CD4-positive, CD25-positive, alpha-beta regulatory T cell (primary cell): ENCODE data around the gene MAGEB5. TPM values are rescaled to one million over a fixed set of nuclear protein-coding genes. Genes with fewer than 3 reads are reported as not detected.
"Not testable (repeated sequence)": the region's sequence is repeated elsewhere in the genome, so short reads cannot be mapped to it uniquely, and the experiment has no call there.

Experiments
- ATAC-seq, 2 donors: fragments of 150-1000 bp; cut with Tn5 transposase; one replicate each; pipeline ENCODE4 v1.10.0; 2021; ENCODE audit warnings: low read depth in 2 of 2, moderate number of reproducible peaks in 2 of 2, moderate library complexity in 1 of 2
- DNase-seq, 3 donors: peaks; one replicate each; pipeline versions ENCODE4 v3.0.0 to v3.0.0-alpha.2; 2012 to 2022; ENCODE audit warnings: mixed read lengths in 1 of 3
- H3K27ac ChIP-seq: one replicate; pipeline ENCODE4 v1.7.0; 2013; ENCODE audit warnings: mild to moderate bottlenecking, low read length; ENCODE audit not compliant: insufficient read depth, poor library complexity, severe bottlenecking
- H3K27me3 ChIP-seq: one replicate; pipeline ENCODE4 v1.7.0; 2013; ENCODE audit warnings: low read length; ENCODE audit not compliant: control insufficient read depth, insufficient read depth
- H3K36me3 ChIP-seq: one replicate; pipeline ENCODE4 v1.7.0; 2013; ENCODE audit warnings: mild to moderate bottlenecking, low read length, moderate library complexity; ENCODE audit not compliant: control insufficient read depth, insufficient read depth
- H3K4me1 ChIP-seq: 2 replicates; pipeline ENCODE4 v1.7.0; 2013; ENCODE audit warnings: mild to moderate bottlenecking, low read length; ENCODE audit not compliant: insufficient read depth, control insufficient read depth, poor library complexity, severe bottlenecking
- H3K4me3 ChIP-seq: one replicate; pipeline ENCODE4 v1.7.0; 2013; ENCODE audit warnings: low read depth, mild to moderate bottlenecking, low read length, moderate library complexity
- H3K9me3 ChIP-seq, 2 experiments: 1 replicate in 1 of 2; 2 replicates in 1 of 2; pipeline ENCODE4 v1.7.0; 2013; ENCODE audit warnings: low read length in 2 of 2, mild to moderate bottlenecking in 1 of 2, moderate library complexity in 1 of 2; ENCODE audit not compliant: control insufficient read depth in 2 of 2
- H3K27ac Mint-ChIP-seq, 3 donors: one replicate each; pipeline ENCODE4 v1.8.0; 2020 to 2022; ENCODE audit warnings: mild to moderate bottlenecking in 3 of 3, mixed read lengths in 3 of 3, moderate library complexity in 2 of 3
- H3K27me3 Mint-ChIP-seq: one replicate; pipeline ENCODE4 v1.8.0; 2022; ENCODE audit warnings: mild to moderate bottlenecking, mixed read lengths
- H3K36me3 Mint-ChIP-seq: one replicate; pipeline ENCODE4 v1.8.0; 2020; ENCODE audit warnings: mixed read lengths
- H3K4me1 Mint-ChIP-seq, 4 donors: one replicate each; pipeline ENCODE4 v1.8.0; 2020 to 2022; ENCODE audit warnings: mixed read lengths in 4 of 4, mild to moderate bottlenecking in 1 of 4
- H3K4me3 Mint-ChIP-seq, 4 donors: one replicate each; pipeline ENCODE4 v1.8.0; 2020 to 2022; ENCODE audit warnings: mild to moderate bottlenecking in 4 of 4, mixed read lengths in 4 of 4, moderate library complexity in 3 of 4
- H3K9me3 Mint-ChIP-seq, 7 donors: one replicate each; pipeline ENCODE4 v1.8.0; 2020 to 2022; ENCODE audit warnings: mixed read lengths in 7 of 7, mild to moderate bottlenecking in 3 of 7, moderate library complexity in 2 of 7
- polyA plus RNA-seq, 4 donors: library from polyadenylated mRNA; unstranded; fragments of 300-500 nt; fragmentation: Illumina TruSeq; gene quantifications; one replicate each; pipeline ENCODE4 v1.2.3, GENCODE V29; 2021
- total RNA-seq: library from RNA; stranded (reverse); gene quantifications from one replicate; pipeline ENCODE4 v1.2.3, GENCODE V29; 2022

MAGEB5 gene, protein sequence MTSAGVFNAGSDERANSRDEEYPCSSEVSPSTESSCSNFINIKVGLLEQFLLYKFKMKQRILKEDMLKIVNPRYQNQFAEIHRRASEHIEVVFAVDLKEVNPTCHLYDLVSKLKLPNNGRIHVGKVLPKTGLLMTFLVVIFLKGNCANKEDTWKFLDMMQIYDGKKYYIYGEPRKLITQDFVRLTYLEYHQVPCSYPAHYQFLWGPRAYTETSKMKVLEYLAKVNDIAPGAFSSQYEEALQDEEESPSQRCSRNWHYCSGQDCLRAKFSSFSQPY
- not detected for total RNA-seq
- not detected for polyA plus RNA-seq

DNA sequence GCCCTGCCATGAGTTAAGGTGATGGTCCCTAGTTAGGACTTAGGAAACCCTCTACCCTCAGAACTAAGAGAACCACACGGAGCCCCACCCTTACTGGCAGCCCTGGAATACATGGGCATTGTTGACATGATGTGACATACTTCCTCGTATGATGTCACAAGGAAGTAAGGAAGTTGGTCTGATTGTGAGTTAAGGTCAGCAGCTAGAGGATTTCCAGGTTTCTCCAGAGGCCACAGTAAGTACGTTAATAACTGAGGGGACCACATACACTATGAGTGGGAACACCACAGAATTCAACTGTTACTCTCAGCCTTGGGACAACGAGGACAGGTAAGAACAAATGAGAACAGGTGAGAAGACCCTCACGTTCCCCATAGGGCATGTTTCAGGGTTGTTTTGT is at the start of gene MAGEB5:
Gene MAGEB5 (plus strand): TSS at position 301 of the 400 bp plus-strand sequence. CDS start 1,133 bp downstream, outside the sequence.
- no peaks in the 10 kb centered on the region for H3K9me3 ChIP-seq
- Mint-ChIP-seq H3K4me3 (no peak within 1 kb of the TSS), H3K4me1 (no peaks in the 10 kb centered on the region), H3K36me3 (no peaks in the 10 kb centered on the region), H3K9me3 (peaks cover 0 to 4% (median 2%) of the 10 kb centered on the region in 7 donors), H3K27ac (no peak within 1 kb of the TSS), H3K27me3 (no peaks in the 10 kb centered on the region)
- H3K36me3 ChIP-seq, result no peaks in the 10 kb centered on the region
- no peaks in the 10 kb centered on the region for H3K27me3 ChIP-seq
- ATAC-seq (no peak), DNase-seq (no peak)
- H3K4me3 ChIP-seq, result no peak within 1 kb of the TSS
- H3K4me1 ChIP-seq, result no peaks in the 10 kb centered on the region
- no peak within 1 kb of the TSS for H3K27ac ChIP-seq

DNA sequence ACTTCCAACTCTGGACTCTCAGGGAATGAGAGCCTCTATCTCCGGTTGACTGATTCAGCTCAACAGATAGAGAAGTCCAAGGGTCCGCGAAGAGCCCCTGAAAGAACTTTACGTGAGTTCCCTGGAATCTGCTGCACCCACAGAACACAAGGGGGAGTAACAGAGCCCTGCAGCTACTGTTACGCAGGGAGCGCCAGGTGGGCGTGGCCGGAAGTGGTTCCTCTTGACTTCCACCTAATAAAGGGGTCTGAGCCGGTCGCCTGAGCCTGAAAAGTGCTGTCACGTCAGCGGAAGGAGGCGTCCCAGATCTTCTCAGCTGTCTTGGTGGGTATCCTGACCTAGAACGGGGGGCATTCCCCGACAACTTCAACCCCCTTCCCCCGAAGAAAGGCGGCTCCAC is 23.8 kb upstream of the MAGEB5 start, which contains the start of gene MAGEB6:
Gene MAGEB6 (plus strand): TSS at position 237 of the 400 bp plus-strand sequence. CDS start 1,407 bp downstream, outside the sequence.
- Histone ChIP-seq H3K4me3 (no peak within 1 kb of the TSS), H3K27me3 (no peaks in the 10 kb centered on the region), H3K27ac (no peak within 1 kb of the TSS), H3K36me3 (no peaks in the 10 kb centered on the region), H3K9me3 (no peaks in the 10 kb centered on the region), H3K4me1 (no peaks in the 10 kb centered on the region)
- Mint-ChIP-seq H3K36me3 (no peaks in the 10 kb centered on the region), H3K9me3 (peaks cover 0 to 4% (median 0%) of the 10 kb centered on the region in 7 donors), H3K4me3 (no peak within 1 kb of the TSS), H3K4me1 (no peaks in the 10 kb centered on the region), H3K27ac (no peak within 1 kb of the TSS), H3K27me3 (no peaks in the 10 kb centered on the region)
- ATAC-seq (no peak), DNase-seq (no peak)

DNA sequence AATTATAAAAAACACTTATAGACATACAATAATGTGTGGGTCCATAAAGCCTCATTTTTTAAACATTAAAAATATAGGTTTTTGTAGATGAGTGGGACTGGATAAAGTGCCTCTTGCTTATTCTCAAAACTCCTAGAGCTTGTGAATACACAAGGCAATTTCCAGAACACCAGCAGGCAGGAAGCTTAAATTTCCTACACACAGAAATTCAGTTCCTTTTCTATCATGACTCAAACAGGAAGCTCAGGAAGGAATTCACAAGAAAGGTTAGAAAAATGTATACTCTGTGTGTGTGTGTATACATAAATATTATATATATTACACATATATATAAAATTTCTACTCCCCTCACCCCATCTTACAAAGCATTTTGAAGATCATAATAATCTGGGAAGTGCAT is 12.4 kb upstream of the MAGEB5 start:
- no peaks in the 10 kb centered on the region for H3K36me3 Mint-ChIP-seq
- H3K27me3 ChIP-seq, result no peaks in the 10 kb centered on the region
- no peaks in the 10 kb centered on the region for H3K4me1 ChIP-seq

DNA sequence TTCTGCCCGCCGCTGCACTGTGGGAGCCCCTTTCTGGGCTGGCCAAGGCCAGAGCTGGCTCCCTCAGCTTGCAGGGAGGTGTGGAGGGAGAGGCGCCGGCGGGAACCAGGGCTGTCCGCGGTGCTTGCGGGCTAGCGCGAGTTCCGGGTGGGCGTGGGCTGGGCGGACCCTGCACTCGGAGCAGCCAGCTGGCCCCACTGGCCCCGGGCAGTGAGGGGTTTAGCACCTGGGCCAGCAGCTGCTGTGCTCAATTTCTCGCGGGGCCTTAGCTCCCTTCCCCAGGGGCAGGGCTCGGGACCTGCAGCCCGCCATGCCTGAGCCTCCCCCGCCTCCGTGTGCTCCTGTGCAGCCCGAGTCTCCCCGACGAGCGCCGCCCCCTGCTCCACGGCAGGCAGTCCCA is 11.3 kb upstream of the MAGEB5 start:
- not testable (repeated sequence) for H3K9me3 Mint-ChIP-seq, H3K4me1 Mint-ChIP-seq, H3K4me3 Mint-ChIP-seq

More for the DNA sequence above, 12.4 kb upstream of the MAGEB5 start:
- peaks cover 0 to 7% (median 2%) of the 10 kb centered on the region in 7 donors for H3K9me3 Mint-ChIP-seq
- no peak overlapping the region for H3K27ac Mint-ChIP-seq
- no peak overlapping the region for H3K27ac ChIP-seq
- no peaks in the 10 kb centered on the region for H3K4me1 Mint-ChIP-seq
- no peaks in the 10 kb centered on the region for H3K36me3 ChIP-seq
- ATAC-seq, result no peak
- H3K4me3 ChIP-seq, result no peak overlapping the region
- H3K27me3 Mint-ChIP-seq, result no peaks in the 10 kb centered on the region
- no peak overlapping the region for H3K4me3 Mint-ChIP-seq
- no peak for DNase-seq
- H3K9me3 ChIP-seq, result no peaks in the 10 kb centered on the region

DNA sequence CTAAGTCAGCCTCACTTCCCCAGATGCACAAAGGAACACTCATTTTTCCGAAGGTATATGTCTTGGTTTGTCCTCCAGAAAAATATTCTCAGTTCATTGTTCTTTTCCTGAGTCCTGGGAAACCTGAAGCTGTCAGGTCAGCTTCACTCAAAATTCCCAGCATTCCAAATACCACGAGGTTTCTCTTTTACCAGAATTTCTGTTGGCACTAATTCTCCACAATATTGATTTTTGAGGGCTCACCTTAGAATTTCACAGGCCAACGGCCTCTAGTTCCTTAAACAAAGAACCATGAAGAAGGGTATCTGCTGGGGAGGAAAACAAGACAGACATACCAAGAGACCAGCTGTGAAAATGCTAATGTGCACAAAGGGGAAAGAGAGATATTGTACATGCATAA is 8.0 kb upstream of the MAGEB5 start:
- no peaks in the 10 kb centered on the region for H3K4me1 Mint-ChIP-seq
- H3K27ac Mint-ChIP-seq, result no peak overlapping the region
- Histone ChIP-seq H3K9me3 (no peaks in the 10 kb centered on the region), H3K27ac (no peak overlapping the region), H3K4me3 (no peak overlapping the region), H3K4me1 (no peaks in the 10 kb centered on the region), H3K27me3 (no peaks in the 10 kb centered on the region), H3K36me3 (no peaks in the 10 kb centered on the region)
- no peaks in the 10 kb centered on the region for H3K36me3 Mint-ChIP-seq
- no peak overlapping the region for H3K4me3 Mint-ChIP-seq
- no peaks in the 10 kb centered on the region for H3K27me3 Mint-ChIP-seq
- ATAC-seq, result no peak
- peaks cover 0 to 6% (median 0%) of the 10 kb centered on the region in 7 donors for H3K9me3 Mint-ChIP-seq
- DNase-seq, result no peak

More for the DNA sequence above, 11.3 kb upstream of the MAGEB5 start:
- not testable (repeated sequence) for DNase-seq, H3K27ac Mint-ChIP-seq, H3K9me3 ChIP-seq, H3K4me1 ChIP-seq, H3K27me3 ChIP-seq, ATAC-seq, H3K4me3 ChIP-seq, H3K27me3 Mint-ChIP-seq, H3K36me3 Mint-ChIP-seq, H3K36me3 ChIP-seq, H3K27ac ChIP-seq

DNA sequence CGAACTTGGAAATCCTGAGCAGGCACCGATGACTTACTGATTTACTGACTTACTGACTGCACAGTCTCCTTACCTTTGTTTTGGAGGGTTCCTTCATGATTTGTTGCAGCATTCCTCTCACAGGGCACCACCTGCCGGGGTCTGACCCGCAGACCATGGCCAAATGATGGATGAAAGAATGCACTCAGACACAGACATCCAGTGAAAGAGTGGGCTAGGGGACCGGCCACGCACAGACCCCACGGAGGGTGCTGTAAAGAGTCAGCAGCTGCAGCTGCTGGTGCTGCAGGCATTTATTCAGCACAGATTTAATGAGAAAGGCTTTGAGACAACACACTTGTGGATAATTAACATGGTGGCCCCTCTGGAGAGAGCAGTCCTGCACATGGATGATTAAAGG is 3.4 kb downstream of the MAGEB5 start:
- Mint-ChIP-seq H3K27me3 (no peaks in the 10 kb centered on the region), H3K27ac (no peak overlapping the region), H3K4me3 (no peak overlapping the region), H3K36me3 (no peaks in the 10 kb centered on the region), H3K4me1 (no peaks in the 10 kb centered on the region), H3K9me3 (peaks cover 0 to 7% (median 2%) of the 10 kb centered on the region in 7 donors)
- DNase-seq (no peak), ATAC-seq (no peak)
- H3K27me3 ChIP-seq, result no peaks in the 10 kb centered on the region
- no peak overlapping the region for H3K27ac ChIP-seq
- H3K36me3 ChIP-seq, result no peaks in the 10 kb centered on the region
- H3K4me1 ChIP-seq, result no peaks in the 10 kb centered on the region
- no peaks in the 10 kb centered on the region for H3K9me3 ChIP-seq
- no peak overlapping the region for H3K4me3 ChIP-seq

DNA sequence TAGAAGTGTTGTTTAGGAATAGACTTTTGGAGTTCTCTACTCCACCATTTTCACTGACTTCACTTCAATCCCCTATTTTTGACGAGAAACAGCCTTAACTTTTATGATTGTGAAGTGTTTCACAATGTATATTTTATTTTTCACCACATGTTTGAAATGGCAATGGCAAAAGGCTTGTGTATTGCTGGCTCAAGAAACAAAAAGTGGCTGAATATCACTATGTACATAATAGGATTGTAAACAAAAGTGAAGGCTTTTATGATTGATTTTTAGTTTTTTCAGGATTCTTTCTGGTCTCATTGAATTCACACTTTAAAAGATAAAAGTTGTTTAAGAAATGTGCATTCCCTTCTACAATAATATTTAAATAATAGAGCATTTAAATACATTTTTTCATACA is 18.2 kb downstream of the MAGEB5 start:
- Mint-ChIP-seq H3K27me3 (no peaks in the 10 kb centered on the region), H3K36me3 (no peaks in the 10 kb centered on the region), H3K27ac (no peak overlapping the region), H3K4me1 (no peaks in the 10 kb centered on the region), H3K4me3 (no peak overlapping the region), H3K9me3 (peaks cover 0 to 9% (median 2%) of the 10 kb centered on the region in 7 donors)
- DNase-seq, result no peak
- Histone ChIP-seq H3K4me1 (no peaks in the 10 kb centered on the region), H3K27ac (no peak overlapping the region), H3K4me3 (no peak overlapping the region), H3K9me3 (peaks cover 0 to 4% of the 10 kb centered on the region in 2 experiments), H3K36me3 (no peaks in the 10 kb centered on the region), H3K27me3 (no peaks in the 10 kb centered on the region)
- ATAC-seq, result no peak

DNA sequence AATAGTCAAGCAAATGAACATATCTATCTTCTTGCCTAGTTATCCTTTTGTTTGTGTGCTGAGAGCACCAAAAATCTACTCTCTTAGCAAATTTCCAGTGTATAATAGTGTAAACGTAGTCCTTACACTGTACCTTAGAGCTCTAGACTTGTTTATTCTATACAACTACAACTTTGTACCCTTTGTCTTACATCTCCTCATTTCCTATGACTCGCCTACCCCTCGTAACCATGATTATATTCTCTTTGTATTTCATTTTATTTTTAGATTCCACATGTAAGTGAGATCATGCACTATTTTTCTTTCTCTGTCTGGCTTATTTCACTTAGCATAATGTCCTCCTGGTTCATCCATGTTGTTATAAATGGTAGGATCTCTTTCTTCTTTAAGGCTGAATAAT is 37.6 kb downstream of the MAGEB5 start:
- H3K27me3 Mint-ChIP-seq, result no peaks in the 10 kb centered on the region
- H3K9me3 ChIP-seq, result no peaks in the 10 kb centered on the region
- peaks cover 0 to 3% (median 0%) of the 10 kb centered on the region in 7 donors for H3K9me3 Mint-ChIP-seq
- H3K4me1 ChIP-seq, result no peaks in the 10 kb centered on the region
- no peaks in the 10 kb centered on the region for H3K36me3 Mint-ChIP-seq
- no peak overlapping the region for H3K4me3 Mint-ChIP-seq
- no peaks in the 10 kb centered on the region for H3K36me3 ChIP-seq
- DNase-seq, result no peak
- no peaks in the 10 kb centered on the region for H3K27me3 ChIP-seq
- H3K27ac Mint-ChIP-seq, result no peak overlapping the region
- no peak overlapping the region for H3K4me3 ChIP-seq
- no peak for ATAC-seq
- no peaks in the 10 kb centered on the region for H3K4me1 Mint-ChIP-seq
- no peak overlapping the region for H3K27ac ChIP-seq
